CD14-positive monocyte (primary cell): ENCODE measurements around the gene PRKD3. TPM values are rescaled to one million over a fixed set of nuclear protein-coding genes. Genes with fewer than 3 reads are reported as not detected.

Experiments
- DNase-seq, 3 donors: peaks; one replicate each; pipeline ENCODE4 v3.0.0-alpha.2; 2011 to 2022
- H2AFZ ChIP-seq: 2 replicates; pipeline ENCODE4 v1.6.0; 2012; ENCODE audit warnings: mild to moderate bottlenecking, low read depth, low read length, inconsistent platforms; ENCODE audit not compliant: insufficient read depth, poor library complexity, severe bottlenecking
- H3K27ac ChIP-seq, 2 donors: 1 replicate in 1 of 2; 2 replicates in 1 of 2; pipeline ENCODE4 v1.5.1; 2012 to 2013; ENCODE audit warnings: low read length in 2 of 2, control low read depth in 1 of 2, inconsistent platforms in 1 of 2, low read depth in 1 of 2, mild to moderate bottlenecking in 1 of 2
- H3K27me3 ChIP-seq, 2 donors: one replicate each; pipeline versions ENCODE4 v1.6.0 to v1.6.1; 2011 to 2013; ENCODE audit warnings: low read length in 2 of 2; ENCODE audit not compliant: control insufficient read depth in 2 of 2, insufficient read depth in 2 of 2
- H3K36me3 ChIP-seq, 2 donors: replicated peaks in 1 of 2; 1 replicate in 1 of 2; 2 replicates in 1 of 2; pipeline versions ENCODE4 v1.5.1 to v1.6.1; 2012 to 2013; ENCODE audit warnings: low read length in 2 of 2, control low read depth in 1 of 2, inconsistent platforms in 1 of 2, mild to moderate bottlenecking in 1 of 2; ENCODE audit not compliant: insufficient read depth in 2 of 2, control insufficient read depth in 1 of 2
- H3K4me1 ChIP-seq, 2 donors: 1 replicate in 1 of 2; 2 replicates in 1 of 2; pipeline versions ENCODE4 v1.5.1 to v1.6.1; 2012 to 2013; ENCODE audit warnings: low read length in 2 of 2, control low read depth in 1 of 2, inconsistent platforms in 1 of 2, mild to moderate bottlenecking in 1 of 2, moderate library complexity in 1 of 2; ENCODE audit not compliant: insufficient read depth in 2 of 2, control insufficient read depth in 1 of 2
- H3K4me2 ChIP-seq: replicated peaks from 2 replicates; pipeline ENCODE3; 2012; ENCODE audit warnings: low read length, moderate library complexity, mild to moderate bottlenecking; ENCODE audit not compliant: poor library complexity, severe bottlenecking; ENCODE audit errors: extremely low read depth
- H3K4me3 ChIP-seq, 3 experiments: fragments of 200-600 bp in 1 of 3; sonication (generic) in 1 of 3; replicated peaks in 1 of 3; 1 replicate in 2 of 3; 2 replicates in 1 of 3; pipeline ENCODE4 v1.5.1; 2011 to 2013; ENCODE audit warnings: low read length in 3 of 3, mild to moderate bottlenecking in 3 of 3, control low read depth in 2 of 3, low read depth in 2 of 3, inconsistent platforms in 1 of 3, moderate library complexity in 1 of 3
- H3K79me2 ChIP-seq: 2 replicates; pipeline ENCODE4 v1.6.0; 2012; ENCODE audit warnings: mild to moderate bottlenecking, control low read depth, inconsistent platforms, low read length, moderate library complexity; ENCODE audit not compliant: insufficient read depth
- H3K9ac ChIP-seq: 2 replicates; pipeline ENCODE4 v1.6.0; 2017; ENCODE audit warnings: low read length, mild to moderate bottlenecking; ENCODE audit not compliant: insufficient read depth, poor library complexity, severe bottlenecking
- H3K9me3 ChIP-seq, 2 donors: replicated peaks in 1 of 2; 1 replicate in 1 of 2; 2 replicates in 1 of 2; pipeline versions ENCODE4 v1.5.1 to v1.6.1; 2012 to 2013; ENCODE audit warnings: low read length in 2 of 2, control low read depth in 1 of 2; ENCODE audit not compliant: control insufficient read depth in 1 of 2, insufficient read depth in 1 of 2
- H4K20me1 ChIP-seq: 2 replicates; pipeline ENCODE4 v1.6.0; 2012; ENCODE audit warnings: mild to moderate bottlenecking, low read length, control low read depth, moderate library complexity; ENCODE audit not compliant: insufficient read depth
- H3K27ac Mint-ChIP-seq, 7 donors: one replicate each; pipeline ENCODE4 v1.8.0; 2020; ENCODE audit warnings: mild to moderate bottlenecking in 7 of 7, mixed read lengths in 7 of 7, moderate library complexity in 6 of 7, inconsistent platforms in 2 of 7
- H3K27me3 Mint-ChIP-seq, 3 donors: one replicate each; pipeline ENCODE4 v1.8.0; 2021 to 2022; ENCODE audit warnings: low read depth in 3 of 3, mild to moderate bottlenecking in 3 of 3, mixed read lengths in 3 of 3, moderate library complexity in 3 of 3, inconsistent platforms in 1 of 3
- H3K36me3 Mint-ChIP-seq, 2 donors: one replicate each; pipeline ENCODE4 v1.8.0; 2020; ENCODE audit warnings: mixed read lengths in 2 of 2, inconsistent platforms in 1 of 2, mild to moderate bottlenecking in 1 of 2
- H3K4me1 Mint-ChIP-seq: one replicate; pipeline ENCODE4 v1.8.0; 2020; ENCODE audit warnings: mild to moderate bottlenecking, mixed read lengths
- H3K4me3 Mint-ChIP-seq, 2 donors: one replicate each; pipeline ENCODE4 v1.8.0; 2020; ENCODE audit warnings: mild to moderate bottlenecking in 2 of 2, mixed read lengths in 2 of 2, moderate library complexity in 1 of 2
- H3K9me3 Mint-ChIP-seq, 7 donors: one replicate each; pipeline ENCODE4 v1.8.0; 2020 to 2022; ENCODE audit warnings: mixed read lengths in 7 of 7, mild to moderate bottlenecking in 6 of 7, moderate library complexity in 6 of 7, inconsistent platforms in 2 of 7
- CTCF ChIP-seq: fragments of 200-600 bp; IDR thresholded peaks from one replicate; pipeline ENCODE4 v1.8.0; 2022; ENCODE audit warnings: antibody characterized with exemption, mild to moderate bottlenecking
- WGBS: methylation state at CpG from one replicate; pipeline ENCODE4 v1.1.5; 2013; ENCODE audit warnings: missing lambda C conversion rate; ENCODE audit not compliant: insufficient coverage; 5-methylcytosine and 5-hydroxymethylcytosine counted together
- intact Hi-C, 2 donors: fragments of 100-400 bp; cut with micrococcal nuclease; formaldehyde crosslinking; loops; one replicate each; pipeline versions ENCODE4 v1.15.0 to v1.15.1; 2023
- polyA plus RNA-seq, 3 donors: library from polyadenylated mRNA; depleted of rRNA in 1 of 3; unstranded in 2 of 3; stranded (reverse) in 1 of 3; fragments of 300-500 nt in 2 of 3; fragments of >200 nt in 1 of 3; fragmentation: Illumina TruSeq in 2 of 3; gene quantifications; 1 replicate in 2 of 3; 2 replicates in 1 of 3; pipeline ENCODE4 v1.2.3, GENCODE V29; 2012 to 2021

Gene PRKD3
- polyA plus RNA-seq, 3 donors: 14.2 to 17.5 (median 16.9) TPM

GRCh38 chr2:37330681-37331080 lies 6.0 kb upstream of the PRKD3 start:
- Histone ChIP-seq H2AFZ (no peak overlapping the region), H3K4me2 (no peak overlapping the region), H3K79me2 (no peaks in the 10 kb centered on the region), H3K27me3 (no peaks in the 10 kb centered on the region), H3K9me3 (no peaks in the 10 kb centered on the region), H3K4me3 (no peak overlapping the region), H3K4me1 (peaks cover 13 to 25% of the 10 kb centered on the region in 2 donors), H4K20me1 (no peaks in the 10 kb centered on the region), H3K9ac (no peak overlapping the region), H3K36me3 (no peaks in the 10 kb centered on the region), H3K27ac (no peak overlapping the region)
- intact Hi-C loops: no loop called here
- no peak for TF ChIP-seq CTCF
- Mint-ChIP-seq H3K27ac (no peak overlapping the region), H3K27me3 (peaks cover 0 to 2% (median 0%) of the 10 kb centered on the region in 3 donors), H3K9me3 (no peaks in the 10 kb centered on the region), H3K36me3 (no peaks in the 10 kb centered on the region), H3K4me1 (peaks cover 17% of the 10 kb centered on the region), H3K4me3 (no peak overlapping the region)
- DNase-seq: peak in 2 of 3 donors; percentile 21 to 36

DNA sequence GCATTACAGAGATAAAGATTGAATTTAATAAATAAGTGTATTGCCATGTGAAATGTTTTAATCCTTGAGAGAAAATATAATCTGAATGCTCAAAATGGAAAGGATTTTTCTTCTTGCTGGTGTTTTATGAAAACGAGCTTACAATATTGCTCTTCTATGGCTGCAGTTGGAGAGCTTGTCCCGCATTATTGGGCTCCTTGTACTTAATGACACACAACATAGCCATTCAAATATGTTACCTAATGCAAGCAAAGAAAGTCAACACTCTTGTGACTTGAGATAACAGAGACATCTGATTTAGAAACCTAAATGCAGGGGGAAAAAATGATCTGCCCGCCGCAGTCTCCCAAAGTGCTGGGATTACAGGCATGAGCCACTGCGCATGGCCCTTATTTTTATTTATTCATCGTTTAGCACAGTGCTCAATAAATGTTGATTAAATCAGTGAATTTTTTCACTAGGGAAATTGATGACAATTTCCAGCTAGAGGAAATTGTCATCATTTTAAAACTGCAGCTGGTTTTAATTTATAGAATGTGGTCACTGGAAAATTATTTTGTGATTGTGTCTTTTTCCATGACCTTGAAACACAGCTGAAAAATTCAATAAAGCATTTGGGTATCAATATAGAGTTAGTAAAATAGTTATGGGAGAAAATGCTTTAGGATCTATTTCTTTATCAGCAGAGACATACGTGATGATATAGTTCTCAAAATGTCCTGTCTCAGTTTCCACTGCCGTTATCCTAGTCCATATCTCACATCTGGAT lies 2.4 kb upstream of the PRKD3 start:
- 98% methylated on average over 6 of the region's 8 CpGs for WGBS
- no peaks in the 10 kb centered on the region for H3K27me3 ChIP-seq
- peak overlapping the region; percentile 18 for H2AFZ ChIP-seq
- H3K9me3 ChIP-seq: no peaks in the 10 kb centered on the region
- no peak overlapping the region for H3K4me2 ChIP-seq
- Mint-ChIP-seq H3K4me3 (no peak overlapping the region), H3K27ac (no peak overlapping the region), H3K27me3 (peaks cover 0 to 2% (median 0%) of the 10 kb centered on the region in 3 donors), H3K9me3 (peaks cover 0 to 1% (median 0%) of the 10 kb centered on the region in 7 donors), H3K4me1 (peaks cover 35% of the 10 kb centered on the region), H3K36me3 (no peaks in the 10 kb centered on the region)
- no peaks in the 10 kb centered on the region for H4K20me1 ChIP-seq
- peaks cover 22% of the 10 kb centered on the region for H3K79me2 ChIP-seq
- H3K27ac ChIP-seq: no peak overlapping the region
- DNase-seq: no peak
- no peak overlapping the region for H3K4me3 ChIP-seq
- no peak for TF ChIP-seq CTCF
- peaks cover 24 to 44% of the 10 kb centered on the region in 2 donors for H3K4me1 ChIP-seq
- H3K36me3 ChIP-seq: no peaks in the 10 kb centered on the region
- no peak overlapping the region for H3K9ac ChIP-seq
- intact Hi-C loops: no loop called here
